ENCODE results near the gene C15orf62.

Gene C15orf62

DNA sequence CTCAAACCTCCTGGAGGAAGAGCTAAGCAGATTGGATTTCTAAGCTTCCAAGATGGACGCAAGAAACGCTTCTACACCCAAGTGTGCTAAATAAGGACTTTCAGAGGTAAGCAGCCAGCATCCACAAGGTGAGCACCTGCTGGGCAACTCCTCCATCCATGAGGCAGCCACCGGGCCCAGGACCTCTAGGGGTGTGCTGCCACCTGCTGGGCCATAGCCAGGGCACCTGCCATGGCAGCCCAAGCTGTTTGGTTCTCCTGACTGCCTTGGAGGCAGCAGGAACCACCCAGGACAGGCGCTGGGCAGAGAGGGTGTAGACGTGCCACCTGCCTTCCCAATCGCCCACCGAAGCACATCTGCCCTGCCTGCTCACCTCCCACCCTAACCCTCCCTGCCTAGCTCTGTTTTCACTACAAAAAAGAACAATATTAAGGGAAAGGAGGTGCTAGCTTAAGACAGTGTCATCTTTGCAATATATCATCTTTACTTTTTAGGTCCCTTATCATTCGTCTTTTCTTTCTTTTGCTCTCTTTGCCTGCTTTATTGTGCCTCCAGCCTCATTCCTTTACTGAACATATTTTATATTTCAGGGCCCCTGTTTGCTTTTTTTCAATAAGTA is 12.9 kb downstream of the C15orf62 start:
- Histone ChIP-seq H3K9me3 (ENCODE audit: low read depth, low read length) (no peaks in the 10 kb centered on the region), H3K9ac (ENCODE audit: insufficient read length) (no peak overlapping the region), H3K4me3 (no peak overlapping the region), H3K27ac (no peak overlapping the region), H3K36me3 (ENCODE audit: insufficient read depth, low read length) (peaks cover 15% of the 10 kb centered on the region; the same call in 1 of the 2 replicates)
- no peak for TF ChIP-seq POLR2AphosphoS5 (IDR thresholded peaks at IDR 0.05; ENCODE audit: borderline replicate concordance, low read depth, low read length)
- no peak for TF ChIP-seq FOXP2 (optimal IDR thresholded peaks at IDR 0.05; ENCODE audit: control extremely low read depth, extremely low read length, insufficient read depth)
- no peak for TF ChIP-seq EZH2 (IDR thresholded peaks at IDR 0.05)
- no peak for DNase-seq (ENCODE audit: low read depth, low spot score)

DNA sequence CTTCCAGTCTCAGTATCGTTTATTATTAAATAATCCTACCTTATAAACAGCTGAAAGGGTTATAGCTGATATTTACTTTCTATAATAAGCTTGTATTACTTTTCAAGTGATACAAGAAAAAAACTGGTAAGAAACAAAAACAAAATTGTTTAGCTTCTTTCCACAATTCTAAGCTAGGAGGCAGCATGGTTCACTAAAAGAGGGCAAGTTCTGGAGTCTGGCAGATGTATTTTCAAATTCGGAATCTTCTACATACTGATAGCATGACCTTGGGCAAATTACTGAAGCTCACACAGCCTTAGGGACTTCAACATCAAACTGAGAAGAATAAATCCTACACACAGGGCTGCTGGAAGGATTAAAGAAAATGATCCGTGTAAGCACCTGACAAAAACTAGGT is 15.4 kb downstream of the C15orf62 start:
- TF ChIP-seq POLR2AphosphoS5 (IDR thresholded peaks at IDR 0.05; ENCODE audit: borderline replicate concordance, low read depth, low read length) (no peak), EZH2 (IDR thresholded peaks at IDR 0.05) (no peak), FOXP2 (optimal IDR thresholded peaks at IDR 0.05; ENCODE audit: control extremely low read depth, extremely low read length, insufficient read depth) (no peak)
- no peak for DNase-seq (ENCODE audit: low read depth, low spot score)
- Histone ChIP-seq H3K4me3 (no peak overlapping the region), H3K27ac (no peak overlapping the region), H3K9ac (ENCODE audit: insufficient read length) (no peak overlapping the region), H3K36me3 (ENCODE audit: insufficient read depth, low read length) (no peaks in the 10 kb centered on the region), H3K9me3 (ENCODE audit: low read depth, low read length) (no peaks in the 10 kb centered on the region)

DNA sequence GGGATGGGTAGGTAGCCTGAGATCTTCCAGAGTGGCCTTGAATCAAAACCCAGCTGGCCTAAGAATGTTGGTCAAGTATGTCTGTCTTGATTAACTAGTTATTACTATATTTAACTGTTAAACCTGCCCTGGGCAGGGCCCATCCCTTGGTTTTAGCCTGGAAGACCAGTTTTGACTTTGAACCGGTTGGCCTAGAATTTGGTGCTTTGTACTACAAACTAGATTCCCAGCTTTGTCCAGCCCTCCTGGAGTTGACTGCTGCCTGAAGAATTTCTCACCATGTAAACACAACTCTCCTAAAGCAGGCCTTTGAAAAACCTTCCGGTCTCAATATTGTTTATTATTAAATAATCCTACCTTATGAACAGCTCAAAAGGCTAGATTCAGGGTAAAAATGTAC is 16.0 kb downstream of the C15orf62 start:
- H3K27ac ChIP-seq, result no peak overlapping the region
- no peak overlapping the region for H3K9ac ChIP-seq (ENCODE audit: insufficient read length)
- H3K9me3 ChIP-seq (ENCODE audit: low read depth, low read length), result no peaks in the 10 kb centered on the region
- no peak for DNase-seq (ENCODE audit: low read depth, low spot score)
- no peaks in the 10 kb centered on the region for H3K36me3 ChIP-seq (ENCODE audit: insufficient read depth, low read length)
- no peak overlapping the region for H3K4me3 ChIP-seq
- no peak for TF ChIP-seq EZH2 (IDR thresholded peaks at IDR 0.05)
- TF ChIP-seq POLR2AphosphoS5 (IDR thresholded peaks at IDR 0.05; ENCODE audit: borderline replicate concordance, low read depth, low read length), result no peak
- TF ChIP-seq FOXP2 (optimal IDR thresholded peaks at IDR 0.05; ENCODE audit: control extremely low read depth, extremely low read length, insufficient read depth), result no peak

DNA sequence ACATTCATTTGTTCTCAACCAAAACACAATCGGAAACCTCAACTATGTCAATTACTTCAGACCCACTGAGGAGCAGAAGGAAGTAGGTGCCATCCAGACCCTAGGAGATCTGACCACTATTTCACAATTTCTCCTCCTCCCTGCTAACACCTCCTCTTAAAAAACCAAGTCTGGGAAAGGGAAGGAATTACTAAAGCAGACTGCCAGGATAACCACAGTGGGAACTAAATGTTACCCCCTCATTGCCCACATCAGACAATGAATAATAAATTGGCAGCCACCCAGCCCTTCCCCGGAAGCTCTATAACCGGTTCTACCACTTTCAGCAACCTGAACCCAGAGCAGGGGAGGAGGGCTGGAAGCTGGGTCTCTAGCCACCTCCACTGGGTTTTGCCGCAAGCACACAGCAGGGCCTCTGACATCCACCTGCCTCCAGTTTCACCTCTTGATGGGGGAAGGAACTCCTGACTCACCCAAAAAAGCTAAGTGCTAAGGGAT is 17.6 kb downstream of the C15orf62 start:
- 0 out of 2 replicates have a peak, but pooled peaks cover 3% of the 10 kb centered on the region for H3K36me3 ChIP-seq (ENCODE audit: insufficient read depth, low read length)
- H3K27ac ChIP-seq, result no peak overlapping the region
- H3K4me3 ChIP-seq, result no peak overlapping the region
- no peak for TF ChIP-seq FOXP2 (optimal IDR thresholded peaks at IDR 0.05; ENCODE audit: control extremely low read depth, extremely low read length, insufficient read depth)
- TF ChIP-seq EZH2 (IDR thresholded peaks at IDR 0.05), result no peak
- no peak for TF ChIP-seq POLR2AphosphoS5 (IDR thresholded peaks at IDR 0.05; ENCODE audit: borderline replicate concordance, low read depth, low read length)
- no peak for DNase-seq (ENCODE audit: low read depth, low spot score)
- H3K9ac ChIP-seq (ENCODE audit: insufficient read length), result no peak overlapping the region
- H3K9me3 ChIP-seq (ENCODE audit: low read depth, low read length), result no peaks in the 10 kb centered on the region

DNA sequence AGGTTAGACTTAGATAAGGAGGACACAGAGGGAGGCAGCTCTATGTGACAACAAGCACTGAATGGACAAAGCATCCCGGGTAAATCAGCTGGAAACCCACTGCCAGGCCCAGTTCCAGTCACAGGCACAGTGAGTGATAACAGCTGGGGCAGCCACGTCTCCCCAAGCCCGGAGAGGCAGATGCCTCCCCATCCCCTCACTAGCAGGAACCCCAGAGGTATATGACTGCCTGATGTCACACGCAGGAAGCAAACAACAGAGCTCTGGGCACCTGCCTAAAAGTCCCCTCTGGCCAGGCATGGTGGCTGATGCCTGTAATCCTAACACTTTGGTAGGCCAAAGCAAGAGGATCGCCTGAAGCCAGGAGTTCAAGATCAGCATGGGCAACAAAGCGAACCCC is 18.2 kb downstream of the C15orf62 start:
- no peak overlapping the region for H3K9ac ChIP-seq (ENCODE audit: insufficient read length)
- no peak for TF ChIP-seq EZH2 (IDR thresholded peaks at IDR 0.05)
- no peak for TF ChIP-seq POLR2AphosphoS5 (IDR thresholded peaks at IDR 0.05; ENCODE audit: borderline replicate concordance, low read depth, low read length)
- TF ChIP-seq FOXP2 (optimal IDR thresholded peaks at IDR 0.05; ENCODE audit: control extremely low read depth, extremely low read length, insufficient read depth), result no peak
- DNase-seq (ENCODE audit: low read depth, low spot score), result no peak
- no peak overlapping the region for H3K4me3 ChIP-seq
- H3K9me3 ChIP-seq (ENCODE audit: low read depth, low read length), result no peaks in the 10 kb centered on the region
- no peak overlapping the region for H3K27ac ChIP-seq
- 0 out of 2 replicates have a peak, but pooled peaks cover 5% of the 10 kb centered on the region for H3K36me3 ChIP-seq (ENCODE audit: insufficient read depth, low read length)

DNA sequence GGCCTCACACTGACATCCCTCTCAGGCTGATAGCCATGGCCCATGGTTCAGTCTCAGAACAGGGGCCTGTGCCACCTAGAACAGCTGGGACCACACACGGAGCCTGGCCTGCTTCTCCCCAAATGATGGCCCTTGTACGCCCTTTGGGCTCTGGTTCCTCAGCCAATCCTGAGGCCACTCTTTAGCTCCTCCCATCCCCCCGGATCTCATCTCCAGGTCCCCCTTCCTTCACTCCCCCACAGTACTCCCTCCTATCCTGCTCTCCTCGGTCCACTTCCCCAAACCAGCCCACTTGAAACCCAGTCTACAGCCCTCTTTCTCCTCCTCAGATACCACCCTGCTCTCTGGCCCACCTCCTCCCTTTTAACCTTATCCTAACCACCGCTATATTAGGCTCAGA is 19.3 kb downstream of the C15orf62 start:
- Histone ChIP-seq H3K27ac (no peak overlapping the region), H3K9ac (ENCODE audit: insufficient read length) (no peak overlapping the region), H3K36me3 (ENCODE audit: insufficient read depth, low read length) (0 out of 2 replicates have a peak, but pooled peaks cover 5% of the 10 kb centered on the region), H3K9me3 (ENCODE audit: low read depth, low read length) (no peaks in the 10 kb centered on the region), H3K4me3 (no peak overlapping the region)
- no peak for DNase-seq (ENCODE audit: low read depth, low spot score)
- TF ChIP-seq EZH2 (IDR thresholded peaks at IDR 0.05), result no peak
- TF ChIP-seq POLR2AphosphoS5 (IDR thresholded peaks at IDR 0.05; ENCODE audit: borderline replicate concordance, low read depth, low read length), result no peak
- TF ChIP-seq FOXP2 (optimal IDR thresholded peaks at IDR 0.05; ENCODE audit: control extremely low read depth, extremely low read length, insufficient read depth), result no peak

DNA sequence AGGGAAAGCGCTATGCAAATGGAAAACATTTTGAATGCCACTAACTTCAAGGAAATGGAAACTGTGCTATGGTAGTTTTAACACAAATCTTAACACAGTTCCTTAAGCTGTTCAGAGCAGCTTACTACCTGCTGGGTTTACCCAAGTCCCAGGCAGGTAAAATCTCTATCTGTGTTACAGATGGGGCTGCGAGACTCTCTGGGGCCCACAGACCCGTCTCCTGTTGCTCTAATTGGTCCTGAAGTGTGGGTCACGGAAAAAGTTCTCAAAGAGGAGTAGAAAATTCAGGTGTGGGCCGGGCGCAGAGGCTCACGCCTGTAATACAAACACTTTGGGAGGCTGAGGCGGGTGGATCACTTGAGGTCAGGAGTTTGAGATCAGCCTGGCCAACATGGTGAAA is 20.2 kb downstream of the C15orf62 start:
- H3K27ac ChIP-seq, result no peak overlapping the region
- H3K9ac ChIP-seq (ENCODE audit: insufficient read length), result no peak overlapping the region
- no peaks in the 10 kb centered on the region for H3K9me3 ChIP-seq (ENCODE audit: low read depth, low read length)
- no peak for DNase-seq (ENCODE audit: low read depth, low spot score)
- H3K36me3 ChIP-seq (ENCODE audit: insufficient read depth, low read length), result 0 out of 2 replicates have a peak, but pooled peaks cover 5% of the 10 kb centered on the region
- no peak overlapping the region for H3K4me3 ChIP-seq
- TF ChIP-seq EZH2 (IDR thresholded peaks at IDR 0.05) (no peak), POLR2AphosphoS5 (IDR thresholded peaks at IDR 0.05; ENCODE audit: borderline replicate concordance, low read depth, low read length) (no peak), FOXP2 (optimal IDR thresholded peaks at IDR 0.05; ENCODE audit: control extremely low read depth, extremely low read length, insufficient read depth) (no peak)

DNA sequence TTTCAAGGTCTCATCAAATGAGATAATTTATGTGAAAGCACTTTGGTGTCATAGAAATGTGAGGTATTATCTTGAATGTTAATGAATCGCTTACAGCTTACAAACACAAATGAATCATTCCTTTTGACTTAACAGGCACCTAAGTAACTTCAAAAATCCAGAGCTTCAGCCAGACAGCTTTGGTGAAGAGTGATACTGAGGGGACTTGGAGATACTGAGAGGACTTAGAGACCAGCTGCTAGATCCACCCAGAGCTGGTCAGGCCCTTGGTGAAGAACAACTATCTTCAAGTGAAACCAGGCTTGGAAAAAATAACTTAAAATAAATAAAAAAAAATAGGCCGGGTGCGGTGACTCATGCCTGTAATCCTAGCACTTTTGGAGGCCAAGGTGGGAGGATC is 20.9 kb downstream of the C15orf62 start:
- Histone ChIP-seq H3K4me3 (no peak overlapping the region), H3K36me3 (ENCODE audit: insufficient read depth, low read length) (0 out of 2 replicates have a peak, but pooled peaks cover 5% of the 10 kb centered on the region), H3K9ac (ENCODE audit: insufficient read length) (no peak overlapping the region), H3K9me3 (ENCODE audit: low read depth, low read length) (no peaks in the 10 kb centered on the region), H3K27ac (no peak overlapping the region)
- DNase-seq (ENCODE audit: low read depth, low spot score), result no peak
- TF ChIP-seq EZH2 (IDR thresholded peaks at IDR 0.05) (no peak), FOXP2 (optimal IDR thresholded peaks at IDR 0.05; ENCODE audit: control extremely low read depth, extremely low read length, insufficient read depth) (no peak), POLR2AphosphoS5 (IDR thresholded peaks at IDR 0.05; ENCODE audit: borderline replicate concordance, low read depth, low read length) (no peak)

All from SK-N-MC (cell line).